ENCODE measurements around the gene TRAF3. TPM values are rescaled to one million over a fixed set of nuclear protein-coding genes. Genes with fewer than 3 reads are reported as not detected.

The TRAF3 gene
- total and polyA plus RNA-seq, 10 donors = 11.1 to 61.5 (median 39.1) TPM

DNA sequence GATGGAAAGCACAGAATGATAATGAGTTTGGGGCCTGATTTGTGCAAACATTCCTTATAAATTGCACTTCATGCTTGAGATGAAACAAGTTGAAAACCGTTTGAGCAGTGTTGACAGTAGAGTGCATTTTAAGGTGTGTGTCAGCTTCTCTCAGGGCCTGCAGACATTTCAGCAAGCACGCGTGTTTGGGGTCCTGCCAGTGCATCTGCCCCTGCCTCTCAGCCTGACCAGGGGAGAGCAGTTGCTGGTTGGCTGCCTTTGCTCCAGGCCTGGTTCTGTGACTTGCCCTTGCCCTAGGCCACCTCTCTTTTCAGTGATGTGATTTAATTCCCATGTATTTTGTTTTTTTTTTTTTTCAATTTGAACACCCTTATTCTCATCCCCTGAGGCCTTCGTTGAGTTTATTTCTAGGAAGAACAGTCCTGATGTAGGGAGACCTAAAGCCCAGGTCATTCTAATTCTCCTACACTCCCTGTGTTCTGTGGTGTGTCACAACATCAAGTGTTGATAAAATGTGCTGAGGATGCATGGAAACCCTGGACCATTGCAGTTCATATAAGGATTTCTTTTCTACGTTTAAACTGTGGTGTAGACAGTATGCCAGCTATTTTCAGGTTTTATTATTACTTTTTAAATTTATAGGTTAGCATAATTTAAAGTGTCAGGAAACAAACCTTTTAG, 105.1 kb downstream of the TRAF3 start:
- TF ChIP-seq, protein P1, sequence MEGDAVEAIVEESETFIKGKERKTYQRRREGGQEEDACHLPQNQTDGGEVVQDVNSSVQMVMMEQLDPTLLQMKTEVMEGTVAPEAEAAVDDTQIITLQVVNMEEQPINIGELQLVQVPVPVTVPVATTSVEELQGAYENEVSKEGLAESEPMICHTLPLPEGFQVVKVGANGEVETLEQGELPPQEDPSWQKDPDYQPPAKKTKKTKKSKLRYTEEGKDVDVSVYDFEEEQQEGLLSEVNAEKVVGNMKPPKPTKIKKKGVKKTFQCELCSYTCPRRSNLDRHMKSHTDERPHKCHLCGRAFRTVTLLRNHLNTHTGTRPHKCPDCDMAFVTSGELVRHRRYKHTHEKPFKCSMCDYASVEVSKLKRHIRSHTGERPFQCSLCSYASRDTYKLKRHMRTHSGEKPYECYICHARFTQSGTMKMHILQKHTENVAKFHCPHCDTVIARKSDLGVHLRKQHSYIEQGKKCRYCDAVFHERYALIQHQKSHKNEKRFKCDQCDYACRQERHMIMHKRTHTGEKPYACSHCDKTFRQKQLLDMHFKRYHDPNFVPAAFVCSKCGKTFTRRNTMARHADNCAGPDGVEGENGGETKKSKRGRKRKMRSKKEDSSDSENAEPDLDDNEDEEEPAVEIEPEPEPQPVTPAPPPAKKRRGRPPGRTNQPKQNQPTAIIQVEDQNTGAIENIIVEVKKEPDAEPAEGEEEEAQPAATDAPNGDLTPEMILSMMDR (IDR thresholded peaks at IDR 0.05 in 8 of 11, conservative IDR thresholded peaks at IDR 0.05 in 3 of 11) = no peak
- TF ChIP-seq POLR2AphosphoS5 (IDR thresholded peaks at IDR 0.05) (no peak), POLR2A (IDR thresholded peaks at IDR 0.05) (no peak)
- Histone ChIP-seq H3K27me3 (replicated peaks in 1 of 7) (no peaks in the 10 kb centered on the region), H3K27ac (no peak overlapping the region), H3K36me3 (peaks cover 3 to 99% (median 61%) of the 10 kb centered on the region in 6 donors), H3K4me3 (no peak overlapping the region), H3K4me1 (no peaks in the 10 kb centered on the region), H3K9me3 (no peaks in the 10 kb centered on the region)
- no peak for DNase-seq
- intact Hi-C loops (cut with DNase I; ENCODE audit: low total_unique reads) = no loop called here
- 65 to 86% (median 81%) methylated on average over 5 of the region's 5 CpGs for WGBS, 5 donors

DNA sequence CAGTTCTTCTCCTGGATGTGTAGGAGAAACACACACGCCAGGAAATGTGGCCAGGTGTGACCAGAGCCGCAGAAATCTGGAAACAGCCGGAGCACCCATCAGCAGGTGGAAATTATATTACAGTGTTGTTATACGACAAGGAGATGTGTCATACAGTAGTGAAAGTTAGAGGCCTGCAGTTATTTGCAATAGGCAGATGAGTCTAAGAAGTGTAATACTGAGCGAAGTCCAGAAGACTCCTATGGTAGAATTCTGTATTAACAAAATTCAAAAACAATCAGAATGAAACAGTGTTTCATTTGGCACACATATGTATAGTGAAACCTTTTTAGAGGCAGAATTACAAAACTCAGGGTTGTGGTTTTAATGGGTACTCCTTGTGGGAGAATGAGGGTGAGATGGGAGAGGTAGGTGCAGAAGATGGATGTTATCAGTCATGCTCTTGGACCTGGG, 105.9 kb downstream of the TRAF3 start:
- no peak for DNase-seq
- TF ChIP-seq, protein P1 (IDR thresholded peaks at IDR 0.05 in 8 of 11, conservative IDR thresholded peaks at IDR 0.05 in 3 of 11) = no peak
- no peak for TF ChIP-seq POLR2A (IDR thresholded peaks at IDR 0.05)
- no peak for TF ChIP-seq POLR2AphosphoS5 (IDR thresholded peaks at IDR 0.05)
- H3K4me3 ChIP-seq = no peak overlapping the region

DNA sequence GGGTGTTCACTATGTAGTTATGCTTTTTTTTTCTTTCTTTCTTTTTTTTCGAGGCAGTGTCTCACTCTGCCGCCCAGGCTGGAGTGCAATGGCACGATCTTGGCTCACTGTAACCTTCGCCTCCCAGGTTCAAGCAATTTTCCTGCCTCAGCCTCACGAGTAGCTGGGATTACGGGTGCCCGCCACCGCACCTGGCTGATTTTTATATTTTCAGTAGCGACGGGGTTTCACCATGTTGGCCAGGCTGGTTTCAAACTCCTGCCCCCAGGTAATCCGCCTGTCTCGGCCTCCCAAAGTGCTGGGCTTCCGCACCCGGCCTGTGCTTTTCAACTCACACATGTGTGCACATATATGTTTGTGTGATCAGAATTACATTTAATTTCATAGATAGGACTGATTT, 106.3 kb downstream of the TRAF3 start:
- DNase-seq = no peak
- H3K36me3 ChIP-seq = peaks cover 3 to 99% (median 64%) of the 10 kb centered on the region in 6 donors
- WGBS, 5 donors = 96 to 99% (median 97%) methylated on average over 14 of the region's 14 CpGs
- no peak overlapping the region for H3K27ac ChIP-seq
- no peaks in the 10 kb centered on the region for H3K4me1 ChIP-seq
- no peaks in the 10 kb centered on the region for H3K9me3 ChIP-seq
- no peak overlapping the region for H3K4me3 ChIP-seq
- TF ChIP-seq POLR2AphosphoS5 (IDR thresholded peaks at IDR 0.05) (no peak), POLR2A (IDR thresholded peaks at IDR 0.05) (no peak)
- TF ChIP-seq, protein P1 (IDR thresholded peaks at IDR 0.05 in 8 of 11, conservative IDR thresholded peaks at IDR 0.05 in 3 of 11) = no peak
- intact Hi-C loops (cut with DNase I; ENCODE audit: low total_unique reads) = no loop called here
- H3K27me3 ChIP-seq (replicated peaks in 1 of 7) = no peaks in the 10 kb centered on the region

More for the DNA sequence above, 105.9 kb downstream of the TRAF3 start:
- WGBS, 5 donors = 79 to 89% (median 84%) methylated on average over 5 of the region's 5 CpGs
- intact Hi-C loops (cut with DNase I; ENCODE audit: low total_unique reads) = no loop called here
- Histone ChIP-seq H3K27ac (no peak overlapping the region), H3K27me3 (replicated peaks in 1 of 7) (no peaks in the 10 kb centered on the region), H3K9me3 (no peaks in the 10 kb centered on the region), H3K36me3 (peaks cover 3 to 99% (median 61%) of the 10 kb centered on the region in 6 donors), H3K4me1 (no peaks in the 10 kb centered on the region)

DNA sequence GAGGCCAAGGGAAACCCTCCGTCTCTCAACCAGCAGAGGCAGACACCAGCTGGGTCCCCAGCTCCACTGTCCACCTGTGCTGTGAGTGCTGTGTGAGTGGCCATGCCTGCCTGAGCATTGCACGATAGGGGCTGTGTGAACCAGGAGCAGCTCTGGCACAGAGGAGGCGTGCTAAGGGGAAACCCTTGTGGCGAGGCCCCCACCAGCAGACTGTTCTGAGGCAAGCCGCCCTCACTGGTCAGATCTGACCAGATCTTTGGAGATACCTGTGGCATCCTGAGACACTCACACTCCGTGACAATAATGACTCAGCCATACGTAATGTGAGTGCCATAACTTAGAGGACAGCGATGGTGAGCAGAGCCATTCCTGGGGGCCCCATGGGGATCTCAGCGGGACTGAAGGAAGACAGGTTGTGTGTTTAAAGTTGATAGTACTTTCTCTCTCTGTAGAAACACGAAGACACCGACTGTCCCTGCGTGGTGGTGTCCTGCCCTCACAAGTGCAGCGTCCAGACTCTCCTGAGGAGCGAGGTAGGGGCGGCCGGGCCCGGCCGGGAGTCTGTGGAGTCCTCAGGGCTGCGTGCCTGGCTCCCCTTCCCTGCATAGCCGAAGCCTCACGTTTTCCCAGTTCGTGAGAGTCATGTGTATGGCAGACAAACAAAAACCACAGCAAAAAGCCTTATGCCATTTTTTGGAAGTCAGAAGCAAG, 108.6 kb downstream of the TRAF3 start:
- no peaks in the 10 kb centered on the region for H3K4me1 ChIP-seq
- peaks cover 3 to 100% (median 69%) of the 10 kb centered on the region in 6 donors for H3K36me3 ChIP-seq
- intact Hi-C loops (cut with DNase I; ENCODE audit: low total_unique reads) = no loop called here
- H3K4me3 ChIP-seq = no peak overlapping the region
- no peak overlapping the region for H3K27ac ChIP-seq
- H3K9me3 ChIP-seq = no peaks in the 10 kb centered on the region
- no peaks in the 10 kb centered on the region for H3K27me3 ChIP-seq (replicated peaks in 1 of 7)
- TF ChIP-seq, protein P1 (IDR thresholded peaks at IDR 0.05 in 8 of 11, conservative IDR thresholded peaks at IDR 0.05 in 3 of 11) = no peak
- TF ChIP-seq POLR2A (IDR thresholded peaks at IDR 0.05) (no peak), POLR2AphosphoS5 (IDR thresholded peaks at IDR 0.05) (no peak)
- 95 to 97% (median 96%) methylated on average over 22 of the region's 22 CpGs for WGBS, 5 donors
- no peak for DNase-seq

Data from spleen (tissue), 11 donors.